HepG2 (cell line): ENCODE results near the gene HSPA5. TPM values are rescaled to one million over a fixed set of nuclear protein-coding genes. Genes with fewer than 3 reads are reported as not detected.

Experiments used
- ATAC-seq: fragments of 200-7000 bp; cut with Tn5 transposase; 3 replicates; pipeline ENCODE4 v1.9.1; 2020; ENCODE audit warnings: mild to moderate bottlenecking, moderate library complexity
- BruUV-seq: library from RNA; stranded (reverse); fragments of 400-500 nt; replicated peaks from 2 replicates; lab custom pipeline; 2021; lab: Mats Ljungman, UMichigan
- CTCF ChIA-PET: fragments of 300-600 bp; formaldehyde crosslinking; extraction: SDS; loops from one replicate; lab custom pipeline; 2021; ENCODE audit warnings: low total read pairs, inconsistent platforms, low intra/inter-chr PET ratio; lab: Yijun Ruan, JAX
- POLR2A ChIA-PET: fragments of 350-600 bp; sonication (Branson Sonifier 250); formaldehyde crosslinking; loops from one replicate; lab custom pipeline; 2020; ENCODE audit warnings: antibody characterized with exemption, inconsistent platforms; lab: Yijun Ruan, JAX
- DNase-seq: peaks from one replicate; pipeline ENCODE4 v3.0.0-alpha.2; 2015; ENCODE audit warnings: low spot score
- FAIRE-seq: peaks from 3 replicates; lab custom pipeline; 2011; peaks lifted over from hg19 to GRCh38; lab: Jason Lieb, UNC
- H2AFZ ChIP-seq: one replicate; pipeline ENCODE4 v1.6.1; 2011; ENCODE audit warnings: low read length, inconsistent platforms
- H3K27ac ChIP-seq: fragments of 300-600 bp; 3 replicates; pipeline ENCODE4 v1.8.0; 2011; ENCODE audit warnings: mixed run types, mild to moderate bottlenecking, mixed read lengths, low read length, inconsistent platforms; ENCODE audit not compliant: insufficient read depth; ENCODE audit errors: extremely low read length
- H3K27me3 ChIP-seq, 2 experiments: fragments of 200-600 bp in 1 of 2; 2 replicates in 1 of 2; 3 replicates in 1 of 2; pipeline versions ENCODE4 v1.6.0 to v1.8.0; 2011; ENCODE audit warnings: low read length in 2 of 2, mild to moderate bottlenecking in 2 of 2, moderate library complexity in 2 of 2, inconsistent platforms in 1 of 2; ENCODE audit not compliant: insufficient read depth in 2 of 2, control insufficient read depth in 1 of 2
- H3K36me3 ChIP-seq, 2 experiments: fragments of 200-600 bp in 1 of 2; replicated peaks in 1 of 2; 2 replicates in 1 of 2; 3 replicates in 1 of 2; pipeline versions ENCODE4 v1.5.1 to v1.8.0; 2011; ENCODE audit warnings: low read length in 2 of 2, inconsistent platforms in 1 of 2; ENCODE audit not compliant: insufficient read depth in 2 of 2, control insufficient read depth in 1 of 2
- H3K4me1 ChIP-seq: 2 replicates; pipeline ENCODE4 v1.5.1; 2012; ENCODE audit warnings: low read length, inconsistent platforms; ENCODE audit not compliant: insufficient read depth
- H3K4me2 ChIP-seq: 2 replicates; pipeline ENCODE4 v1.6.0; 2011; ENCODE audit warnings: low read depth, low read length, inconsistent platforms
- H3K4me3 ChIP-seq, 3 experiments: fragments of 200-600 bp in 1 of 3; sonication (generic), shearing (Covaris generic) in 1 of 3; replicated peaks in 1 of 3; 2 replicates each; pipeline ENCODE4 v1.5.1; 2011 to 2016; ENCODE audit warnings: low read length in 3 of 3, inconsistent platforms in 2 of 3, low read depth in 2 of 3, mild to moderate bottlenecking in 2 of 3, control low read depth in 1 of 3, mixed read lengths in 1 of 3; ENCODE audit not compliant: insufficient read depth in 1 of 3
- H3K79me2 ChIP-seq: one replicate; pipeline ENCODE4 v1.6.1; 2011; ENCODE audit warnings: low read length, inconsistent platforms; ENCODE audit not compliant: insufficient read depth
- H3K9ac ChIP-seq: 2 replicates; pipeline ENCODE4 v1.6.0; 2011; ENCODE audit warnings: mild to moderate bottlenecking, low read depth, low read length, inconsistent platforms; ENCODE audit not compliant: insufficient read depth
- H3K9me3 ChIP-seq: 2 replicates; pipeline ENCODE4 v1.5.1; 2012; ENCODE audit warnings: mild to moderate bottlenecking, low read length
- H4K20me1 ChIP-seq: 2 replicates; pipeline ENCODE4 v1.6.0; 2011; ENCODE audit warnings: inconsistent platforms, mild to moderate bottlenecking, low read length, moderate library complexity; ENCODE audit not compliant: insufficient read depth
- CHD2 ChIP-seq: IDR thresholded peaks from 2 replicates; pipeline ENCODE4 v1.6.1; 2011; ENCODE audit warnings: low read depth, low read length, improper control_type of control experiment
- DBP ChIP-seq: sonication (generic); formaldehyde crosslinking; IDR thresholded peaks from 2 replicates; pipeline ENCODE4 v1.4.0; 2020; ENCODE audit warnings: missing genetic modification reagents; ENCODE audit errors: not compliant biosample characterization
- DR1 ChIP-seq: sonication (generic); formaldehyde crosslinking; IDR thresholded peaks from 2 replicates; pipeline ENCODE4 v1.8.0; 2021; ENCODE audit warnings: mild to moderate bottlenecking, missing genetic modification reagents, inconsistent platforms
- FOSL1 ChIP-seq: sonication (generic); formaldehyde crosslinking; IDR thresholded peaks from 2 replicates; pipeline ENCODE4 v1.9.0; 2021; ENCODE audit warnings: missing genetic modification reagents, borderline replicate concordance
- GABPB1 ChIP-seq: IDR thresholded peaks from 2 replicates; pipeline ENCODE4 v1.6.1; 2016; ENCODE audit warnings: mild to moderate bottlenecking, missing genetic modification reagents, moderate library complexity, missing compliant biosample characterization
- MED1 ChIP-seq: sonication (generic); formaldehyde crosslinking; IDR thresholded peaks from 2 replicates; pipeline ENCODE4 v1.4.0; 2020; ENCODE audit warnings: missing genetic modification reagents
- RAD21 ChIP-seq: fragments of 450-650 bp; formaldehyde crosslinking; IDR thresholded peaks from 2 replicates; pipeline ENCODE4 v1.5.0; 2020; ENCODE audit warnings: mild to moderate bottlenecking
- RNF2 ChIP-seq: fragments of 450-650 bp; conservative IDR thresholded peaks from 2 replicates; pipeline ENCODE4 v1.6.1; 2016; ENCODE audit warnings: low read depth
- TERF1 ChIP-seq: sonication (generic); formaldehyde crosslinking; IDR thresholded peaks from 2 replicates; pipeline ENCODE4 v1.8.0; 2022; ENCODE audit warnings: mild to moderate bottlenecking, missing genetic modification reagents, moderate library complexity
- TMF1 ChIP-seq: sonication (generic); formaldehyde crosslinking; IDR thresholded peaks from 2 replicates; pipeline ENCODE4 v1.8.1; 2022; ENCODE audit warnings: low read depth, missing genetic modification reagents
- U2AF1 ChIP-seq: fragments of 200-400 bp; formaldehyde crosslinking; optimal IDR thresholded peaks from 2 replicates; pipeline ENCODE3; 2017; ENCODE audit warnings: mild to moderate bottlenecking, low read depth, low read length
- ZNF446 ChIP-seq: sonication (generic); formaldehyde crosslinking; IDR thresholded peaks from 2 replicates; pipeline ENCODE4 v1.5.0; 2020; ENCODE audit warnings: mild to moderate bottlenecking, missing genetic modification reagents
- ZNF703 ChIP-seq: sonication (generic); formaldehyde crosslinking; IDR thresholded peaks from 2 replicates; pipeline ENCODE4 v1.5.1; 2020; ENCODE audit warnings: missing genetic modification reagents, mild to moderate bottlenecking, moderate library complexity, borderline replicate concordance
- ZNF724P ChIP-seq: sonication (generic); formaldehyde crosslinking; IDR thresholded peaks from 2 replicates; pipeline ENCODE4 v1.8.0; 2022; ENCODE audit warnings: missing genetic modification reagents, borderline replicate concordance
- WGBS: methylation state at CpG from one replicate; pipeline ENCODE4 v1.1.6; 2017; ENCODE audit warnings: low lambda C conversion rate; 5-methylcytosine and 5-hydroxymethylcytosine counted together
- in situ Hi-C: cut with HindIII; loops from 2 replicates; pipeline ENCODE4 v1.10.0; 2017; ENCODE audit warnings: low pct_unique_long_range_greater_than_20kb; ENCODE audit not compliant: extremely low pct_ligation_motif_present
- intact Hi-C: fragments of 100-400 bp; cut with micrococcal nuclease; formaldehyde crosslinking; loops from one replicate; pipeline ENCODE4 v1.10.0; 2022; ENCODE audit not compliant: unreplicated experiment
- polyA plus RNA-seq, 8 experiments: library from polyadenylated mRNA; depleted of rRNA in 3 of 8; stranded (reverse) in 7 of 8; unstranded in 1 of 8; fragments of >200 nt; fragmentation: Illumina TruSeq in 4 of 8; extraction: Trizol in 4 of 8; gene quantifications; 2 replicates each; pipeline versions ENCODE4 v1.2.1 to v1.2.3, GENCODE V29; 2011 to 2016; ENCODE audit warnings: low read depth in 4 of 8, missing spikeins in 1 of 8, mixed read lengths in 1 of 8; ENCODE audit not compliant: insufficient read depth in 1 of 8
- total RNA-seq, 5 experiments: library from RNA; depleted of rRNA; stranded (reverse); fragments of >200 nt; fragmentation: Illumina TruSeq; extraction: Trizol; gene quantifications; 2 replicates each; pipeline ENCODE4 v1.2.3, GENCODE V29; 2016; ENCODE audit warnings: low read depth in 1 of 5
- TF ChIP-seq, protein P1 (sequence below): IDR thresholded peaks from 2 replicates; pipeline ENCODE4 v1.6.1; 2016; ENCODE audit warnings: control low read depth

The HSPA5 gene
- total and polyA plus RNA-seq, 2 of the 13 experiments (the other 11 are each of a cell fraction or from before 2014, with no cell fraction given), result 201 to 206 TPM

- CTCF ChIA-PET, result no interaction called here
Measured at GRCh38 chr9:125269014-125269397, 27.9 kb upstream of the HSPA5 start.

More at GRCh38 chr9:125269014-125269397, 27.9 kb upstream of the HSPA5 start:
- in situ Hi-C loops, result no loop called here
- H3K9me3 ChIP-seq, result no peaks in the 10 kb centered on the region
- H3K4me3 ChIP-seq, result no peak overlapping the region
- H3K9ac ChIP-seq, result no peak overlapping the region
- BruUV-seq, result no TSS peak
- intact Hi-C loops, result no loop called here
- WGBS, result 100% methylated on average over 1 of the region's 1 CpG
- POLR2A ChIA-PET, result no interaction called here
- no peak for DNase-seq
- no peak overlapping the region for H2AFZ ChIP-seq
- H3K4me1 ChIP-seq, result peaks cover 55% of the 10 kb centered on the region
- TF ChIP-seq, protein P1, sequence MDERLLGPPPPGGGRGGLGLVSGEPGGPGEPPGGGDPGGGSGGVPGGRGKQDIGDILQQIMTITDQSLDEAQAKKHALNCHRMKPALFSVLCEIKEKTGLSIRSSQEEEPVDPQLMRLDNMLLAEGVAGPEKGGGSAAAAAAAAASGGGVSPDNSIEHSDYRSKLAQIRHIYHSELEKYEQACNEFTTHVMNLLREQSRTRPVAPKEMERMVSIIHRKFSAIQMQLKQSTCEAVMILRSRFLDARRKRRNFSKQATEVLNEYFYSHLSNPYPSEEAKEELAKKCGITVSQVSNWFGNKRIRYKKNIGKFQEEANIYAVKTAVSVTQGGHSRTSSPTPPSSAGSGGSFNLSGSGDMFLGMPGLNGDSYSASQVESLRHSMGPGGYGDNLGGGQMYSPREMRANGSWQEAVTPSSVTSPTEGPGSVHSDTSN, result no peak
- TF ChIP-seq MED1 (CRISPR knock-in tag) (no peak), DBP (CRISPR knock-in tag) (no peak), TMF1 (no peak), RAD21 (CRISPR knock-in tag) (no peak), ZNF703 (CRISPR knock-in tag) (no peak), RNF2 (no peak), ZNF446 (no peak), ZNF724P (CRISPR knock-in tag) (no peak), CHD2 (no peak), TERF1 (CRISPR knock-in tag) (no peak), GABPB1 (CRISPR knock-in tag) (no peak), U2AF1 (no peak), DR1 (CRISPR knock-in tag) (no peak), FOSL1 (CRISPR knock-in tag) (no peak)
- H3K27ac ChIP-seq, result no peak overlapping the region
- no peak for ATAC-seq
- H4K20me1 ChIP-seq, result no peaks in the 10 kb centered on the region
- no peak overlapping the region for H3K4me2 ChIP-seq
- peaks cover 0 to 8% of the 10 kb centered on the region in 2 experiments; a peak in 2 of 5 replicates for H3K36me3 ChIP-seq
- H3K27me3 ChIP-seq, result no peaks in the 10 kb centered on the region
- peaks cover 76% of the 10 kb centered on the region for H3K79me2 ChIP-seq
- FAIRE-seq, result no peak
